ENCODE data around the gene EFNB3. TPM values are rescaled to one million over a fixed set of nuclear protein-coding genes. Genes with fewer than 3 reads are reported as not detected.
A peak's percentile ranks its signal among the peaks of the same experiment; 100 is the strongest.

Gene EFNB3
- total and polyA plus RNA-seq, 2 experiments from 2014 or later = 70.3 to 72.0 TPM

DNA sequence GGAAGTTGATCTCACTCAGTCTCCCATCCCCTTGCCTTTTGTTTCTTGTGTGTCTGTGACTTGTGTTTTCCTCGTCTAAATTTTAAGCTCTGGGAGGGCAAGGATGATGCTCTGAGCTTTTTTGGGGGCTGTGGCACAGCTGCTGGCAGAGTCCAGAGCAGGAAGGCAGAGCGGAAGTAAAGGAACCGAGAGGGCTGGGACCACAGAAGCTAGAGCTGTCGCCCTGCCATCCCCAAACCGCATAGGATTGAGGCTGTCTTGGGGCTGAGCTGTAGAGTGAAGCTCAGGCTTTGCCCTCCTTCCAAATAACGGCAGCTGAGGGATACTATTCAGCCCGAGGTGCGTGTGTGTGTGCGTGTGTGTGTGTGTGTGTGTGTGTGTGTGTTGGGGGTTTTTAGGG lies 8.8 kb downstream of the EFNB3 start:
- H3K27ac ChIP-seq = no peak overlapping the region

GRCh38 chr17:7714721-7715594 lies 10.0 kb downstream of the EFNB3 start:
- H3K36me3 ChIP-seq = no peaks in the 10 kb centered on the region
- no peaks in the 10 kb centered on the region for H3K27me3 ChIP-seq
- TF ChIP-seq CTCF (IDR thresholded peaks at IDR 0.05; ENCODE audit: low read depth, low read length) = no peak
- H3K4me1 ChIP-seq (ENCODE audit: low read depth) = no peaks in the 10 kb centered on the region
- H3K4me3 ChIP-seq = no peak overlapping the region
- no peak overlapping the region for H3K27ac ChIP-seq
- DNase-seq (ENCODE audit: low read depth in 1 of 2, low spot score in 1 of 2) = no peak
- H3K9me3 ChIP-seq (ENCODE audit: low read depth) = no peaks in the 10 kb centered on the region

More for the DNA sequence above, 8.8 kb downstream of the EFNB3 start:
- no peak for TF ChIP-seq CTCF (IDR thresholded peaks at IDR 0.05; ENCODE audit: low read depth, low read length)
- H3K27me3 ChIP-seq = no peaks in the 10 kb centered on the region
- H3K36me3 ChIP-seq = no peaks in the 10 kb centered on the region
- no peaks in the 10 kb centered on the region for H3K4me1 ChIP-seq (ENCODE audit: low read depth)
- H3K4me3 ChIP-seq = no peak overlapping the region
- DNase-seq (ENCODE audit: low read depth in 1 of 2, low spot score in 1 of 2) = no peak
- H3K9me3 ChIP-seq (ENCODE audit: low read depth) = no peaks in the 10 kb centered on the region

DNA sequence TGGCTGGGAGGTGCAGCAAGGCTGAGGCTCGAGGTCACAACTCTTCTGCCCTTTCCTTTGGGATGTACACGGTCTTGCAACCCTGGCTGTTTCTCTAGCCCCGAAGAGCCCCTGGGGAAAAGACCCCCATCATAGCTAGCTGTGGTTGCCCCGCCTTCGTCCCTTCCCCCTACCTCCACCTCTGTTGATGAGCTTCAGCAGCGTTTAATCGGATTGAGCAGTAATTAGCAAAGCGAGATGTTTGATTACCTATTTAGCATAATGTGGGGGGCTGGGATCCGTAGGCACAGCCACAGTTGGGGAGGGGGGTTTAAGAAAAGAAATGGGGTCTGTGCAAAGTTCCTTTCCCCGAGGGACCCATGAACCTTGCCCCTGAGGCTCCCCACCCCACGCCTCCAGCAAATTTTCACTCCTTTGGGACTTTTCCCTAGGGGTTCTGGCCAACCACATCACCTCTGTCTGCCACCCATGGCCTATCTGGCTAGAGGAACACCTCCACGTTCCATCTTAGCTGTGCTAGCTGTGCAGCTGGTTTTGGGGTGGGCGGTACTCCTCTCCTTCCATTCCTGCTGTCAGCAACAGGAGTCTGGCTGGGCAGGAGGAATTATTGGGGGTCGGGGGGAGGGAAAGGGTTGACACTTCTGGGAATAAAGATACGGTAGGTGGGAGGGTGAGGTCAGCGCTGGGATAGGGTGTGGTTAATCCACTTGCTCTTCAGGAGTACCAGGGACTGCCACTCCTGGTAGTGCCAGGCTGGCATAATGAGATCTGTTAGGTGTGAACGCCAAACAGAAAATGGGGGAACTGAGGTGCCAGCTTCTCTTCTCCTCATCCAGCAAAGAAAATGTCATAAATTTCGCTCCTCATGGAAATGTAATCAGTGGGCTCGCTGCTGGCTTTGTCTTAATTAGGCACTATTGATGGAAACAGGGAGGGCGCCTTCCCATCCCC lies 11.2 kb downstream of the EFNB3 start:
- no peak for TF ChIP-seq CTCF (IDR thresholded peaks at IDR 0.05; ENCODE audit: low read depth, low read length)
- no peaks in the 10 kb centered on the region for H3K9me3 ChIP-seq (ENCODE audit: low read depth)
- H3K36me3 ChIP-seq = no peaks in the 10 kb centered on the region
- H3K4me1 ChIP-seq (ENCODE audit: low read depth) = no peaks in the 10 kb centered on the region
- DNase-seq (ENCODE audit: low read depth in 1 of 2, low spot score in 1 of 2) = no peak
- no peaks in the 10 kb centered on the region for H3K27me3 ChIP-seq
- H3K4me3 ChIP-seq = peak overlapping the region; percentile 40
- no peak overlapping the region for H3K27ac ChIP-seq

GRCh38 chr17:7716901-7717755 lies 12.1 kb downstream of the EFNB3 start, which contains the start of gene DNAH2:
TSS of gene DNAH2 (plus strand) at chr17:7717744. CDS start at chr17:7719735, 1,991 bp downstream.
- no peaks in the 10 kb centered on the region for H3K36me3 ChIP-seq
- H3K9me3 ChIP-seq (ENCODE audit: low read depth) = no peaks in the 10 kb centered on the region
- no peaks in the 10 kb centered on the region for H3K27me3 ChIP-seq
- peak; percentile 96 to 97 for DNase-seq (ENCODE audit: low read depth in 1 of 2, low spot score in 1 of 2)
- TF ChIP-seq CTCF (IDR thresholded peaks at IDR 0.05; ENCODE audit: low read depth, low read length) = peak; percentile 52
- peak within 1 kb of the TSS; percentile 40 for H3K4me3 ChIP-seq
- H3K4me1 ChIP-seq (ENCODE audit: low read depth) = no peaks in the 10 kb centered on the region
- H3K27ac ChIP-seq = no peak within 1 kb of the TSS

Data from cardiac muscle cell (in vitro differentiated cells and primary cell).